Measurements from ENCODE around the gene CLCN4. TPM values are rescaled to one million over a fixed set of nuclear protein-coding genes. Genes with fewer than 3 reads are reported as not detected.

The CLCN4 gene
- total RNA-seq, 1 donor = 14.1 TPM

DNA sequence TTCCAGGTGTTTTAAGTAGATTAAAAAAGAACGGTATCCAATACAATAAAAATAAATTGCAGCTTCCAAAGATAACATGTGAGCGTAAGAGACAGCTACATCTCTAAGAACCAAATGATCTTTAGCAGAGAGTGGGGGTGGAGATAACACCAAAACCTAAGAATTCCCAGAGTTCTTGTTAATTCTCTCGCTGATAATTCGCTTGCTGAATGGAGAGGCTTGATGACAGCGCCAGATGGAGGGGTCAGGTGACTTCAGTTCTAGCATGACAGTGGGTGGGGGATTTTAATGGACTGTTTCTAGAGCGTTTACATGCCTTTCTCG, 2.3 kb downstream of the CLCN4 start:
- TF ChIP-seq, protein P1, sequence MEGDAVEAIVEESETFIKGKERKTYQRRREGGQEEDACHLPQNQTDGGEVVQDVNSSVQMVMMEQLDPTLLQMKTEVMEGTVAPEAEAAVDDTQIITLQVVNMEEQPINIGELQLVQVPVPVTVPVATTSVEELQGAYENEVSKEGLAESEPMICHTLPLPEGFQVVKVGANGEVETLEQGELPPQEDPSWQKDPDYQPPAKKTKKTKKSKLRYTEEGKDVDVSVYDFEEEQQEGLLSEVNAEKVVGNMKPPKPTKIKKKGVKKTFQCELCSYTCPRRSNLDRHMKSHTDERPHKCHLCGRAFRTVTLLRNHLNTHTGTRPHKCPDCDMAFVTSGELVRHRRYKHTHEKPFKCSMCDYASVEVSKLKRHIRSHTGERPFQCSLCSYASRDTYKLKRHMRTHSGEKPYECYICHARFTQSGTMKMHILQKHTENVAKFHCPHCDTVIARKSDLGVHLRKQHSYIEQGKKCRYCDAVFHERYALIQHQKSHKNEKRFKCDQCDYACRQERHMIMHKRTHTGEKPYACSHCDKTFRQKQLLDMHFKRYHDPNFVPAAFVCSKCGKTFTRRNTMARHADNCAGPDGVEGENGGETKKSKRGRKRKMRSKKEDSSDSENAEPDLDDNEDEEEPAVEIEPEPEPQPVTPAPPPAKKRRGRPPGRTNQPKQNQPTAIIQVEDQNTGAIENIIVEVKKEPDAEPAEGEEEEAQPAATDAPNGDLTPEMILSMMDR (IDR thresholded peaks at IDR 0.05; ENCODE audit: extremely low read depth, low read depth, low read length) = no peak
- peaks cover 3% of the 10 kb centered on the region for H3K4me1 ChIP-seq (ENCODE audit: insufficient read depth, low read length)
- DNase-seq (ENCODE audit: insufficient read length, low spot score, missing footprints) = peak; percentile 27
- H3K9me3 ChIP-seq (ENCODE audit: low read depth, low read length) = no peaks in the 10 kb centered on the region
- no peak overlapping the region for H3K4me3 ChIP-seq (ENCODE audit: insufficient read depth, low read length)
- H3K79me2 ChIP-seq (ENCODE audit: insufficient read depth, low read length) = no peaks in the 10 kb centered on the region
- H4K20me1 ChIP-seq (ENCODE audit: insufficient read depth, low read length) = no peaks in the 10 kb centered on the region
- H3K4me2 ChIP-seq (ENCODE audit: insufficient read depth, low read length) = no peak overlapping the region
- no peaks in the 10 kb centered on the region for H3K27me3 ChIP-seq (ENCODE audit: insufficient read depth, low read length)
- H3K36me3 ChIP-seq (ENCODE audit: insufficient read depth, low read length) = no peaks in the 10 kb centered on the region
- no peak overlapping the region for H3K27ac ChIP-seq (ENCODE audit: low read depth, low read length)
- H2AFZ ChIP-seq (ENCODE audit: low read length) = no peak overlapping the region

DNA sequence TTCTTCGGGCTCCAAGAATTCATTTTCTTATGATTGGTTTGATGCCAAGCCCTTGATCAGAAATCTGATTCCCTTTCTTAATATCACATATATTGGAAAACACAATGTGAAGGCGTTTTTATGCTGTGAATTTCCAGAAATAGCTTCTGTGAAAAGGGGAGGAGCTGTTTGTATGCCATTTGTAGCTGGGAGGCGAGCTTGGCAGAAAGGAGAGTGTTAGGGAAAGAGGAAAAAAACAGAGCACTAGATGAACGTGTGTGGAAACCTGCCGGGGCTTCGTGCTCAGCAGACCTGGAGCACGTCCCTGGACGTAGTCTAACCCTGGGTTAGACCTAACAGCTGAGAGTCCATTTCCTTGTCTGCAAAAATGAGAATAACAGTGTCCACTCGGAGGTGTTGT, 3.4 kb downstream of the CLCN4 start:
- Histone ChIP-seq H2AFZ (ENCODE audit: low read length) (no peak overlapping the region), H3K27me3 (ENCODE audit: insufficient read depth, low read length) (no peaks in the 10 kb centered on the region), H3K4me1 (ENCODE audit: insufficient read depth, low read length) (peaks cover 3% of the 10 kb centered on the region), H3K79me2 (ENCODE audit: insufficient read depth, low read length) (no peaks in the 10 kb centered on the region), H3K36me3 (ENCODE audit: insufficient read depth, low read length) (no peaks in the 10 kb centered on the region), H3K9me3 (ENCODE audit: low read depth, low read length) (no peaks in the 10 kb centered on the region), H4K20me1 (ENCODE audit: insufficient read depth, low read length) (no peaks in the 10 kb centered on the region), H3K4me2 (ENCODE audit: insufficient read depth, low read length) (no peak overlapping the region), H3K27ac (ENCODE audit: low read depth, low read length) (no peak overlapping the region), H3K4me3 (ENCODE audit: insufficient read depth, low read length) (no peak overlapping the region)
- TF ChIP-seq, protein P1 (IDR thresholded peaks at IDR 0.05; ENCODE audit: extremely low read depth, low read depth, low read length) = no peak
- DNase-seq (ENCODE audit: insufficient read length, low spot score, missing footprints) = peak; percentile 34

DNA sequence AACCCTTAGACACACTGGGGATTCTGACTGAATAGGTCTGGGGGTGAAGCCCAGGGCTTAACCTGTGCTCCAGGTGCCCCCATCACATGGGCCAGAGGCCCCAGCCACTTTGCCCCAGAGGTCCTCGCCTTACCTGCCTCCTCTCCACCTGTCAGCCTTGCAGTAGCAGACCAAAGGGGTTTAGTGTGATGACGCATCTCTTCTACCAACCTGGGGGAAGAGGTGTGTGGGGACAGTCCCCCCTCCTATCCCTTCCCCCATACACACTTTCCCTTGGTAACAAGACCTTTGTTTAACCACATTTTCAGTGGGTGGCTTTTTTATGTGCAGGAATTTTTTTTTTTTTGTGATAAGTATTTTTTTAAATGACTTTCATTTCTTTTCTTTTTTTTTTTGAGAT, 6.3 kb downstream of the CLCN4 start:
- no peaks in the 10 kb centered on the region for H3K36me3 ChIP-seq (ENCODE audit: insufficient read depth, low read length)
- TF ChIP-seq, protein P1 (IDR thresholded peaks at IDR 0.05; ENCODE audit: extremely low read depth, low read depth, low read length) = no peak
- DNase-seq (ENCODE audit: insufficient read length, low spot score, missing footprints) = no peak

DNA sequence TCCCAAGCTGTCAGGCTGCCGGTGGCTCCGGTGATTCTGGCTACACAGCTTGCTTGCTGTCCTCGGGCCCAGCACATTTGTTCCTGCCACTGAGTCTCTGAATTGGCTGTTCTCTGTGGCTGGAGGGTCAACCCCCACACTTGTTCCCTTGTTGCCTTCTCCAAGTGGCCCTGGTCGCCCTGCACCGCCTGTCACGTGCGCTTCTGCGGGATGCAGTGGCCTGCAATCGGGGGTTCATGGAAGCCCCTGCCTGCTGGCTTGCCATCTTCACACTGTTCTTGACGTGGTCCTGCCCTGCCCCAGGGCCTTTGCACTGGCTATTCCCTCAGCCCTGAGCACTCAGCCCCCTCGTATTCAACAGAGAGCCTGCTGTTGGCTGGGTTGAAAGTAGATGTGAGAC, 8.1 kb downstream of the CLCN4 start:
- Histone ChIP-seq H3K4me1 (ENCODE audit: insufficient read depth, low read length) (peaks cover 9% of the 10 kb centered on the region), H3K79me2 (ENCODE audit: insufficient read depth, low read length) (no peaks in the 10 kb centered on the region), H4K20me1 (ENCODE audit: insufficient read depth, low read length) (no peaks in the 10 kb centered on the region), H3K27me3 (ENCODE audit: insufficient read depth, low read length) (no peaks in the 10 kb centered on the region), H3K4me3 (ENCODE audit: insufficient read depth, low read length) (no peak overlapping the region), H2AFZ (ENCODE audit: low read length) (no peak overlapping the region), H3K36me3 (ENCODE audit: insufficient read depth, low read length) (no peaks in the 10 kb centered on the region), H3K9me3 (ENCODE audit: low read depth, low read length) (no peaks in the 10 kb centered on the region), H3K4me2 (ENCODE audit: insufficient read depth, low read length) (no peak overlapping the region), H3K27ac (ENCODE audit: low read depth, low read length) (no peak overlapping the region)
- no peak for DNase-seq (ENCODE audit: insufficient read length, low spot score, missing footprints)
- TF ChIP-seq, protein P1 (IDR thresholded peaks at IDR 0.05; ENCODE audit: extremely low read depth, low read depth, low read length) = no peak

More for the DNA sequence above, 6.3 kb downstream of the CLCN4 start:
- Histone ChIP-seq H3K4me1 (ENCODE audit: insufficient read depth, low read length) (peaks cover 9% of the 10 kb centered on the region), H4K20me1 (ENCODE audit: insufficient read depth, low read length) (no peaks in the 10 kb centered on the region), H3K27me3 (ENCODE audit: insufficient read depth, low read length) (no peaks in the 10 kb centered on the region), H2AFZ (ENCODE audit: low read length) (no peak overlapping the region), H3K9me3 (ENCODE audit: low read depth, low read length) (no peaks in the 10 kb centered on the region), H3K79me2 (ENCODE audit: insufficient read depth, low read length) (no peaks in the 10 kb centered on the region), H3K4me2 (ENCODE audit: insufficient read depth, low read length) (no peak overlapping the region), H3K4me3 (ENCODE audit: insufficient read depth, low read length) (no peak overlapping the region), H3K27ac (ENCODE audit: low read depth, low read length) (no peak overlapping the region)
